Upper lobe of left lung (tissue), 4 donors: ENCODE results near the gene STEAP4.

ENCODE experiments used
- EP300 ChIP-seq, 4 donors: sonication (generic); formaldehyde crosslinking; IDR thresholded peaks; one replicate each; pipeline ENCODE4 v1.5.1; 2017; ENCODE audit warnings: antibody characterized with exemption in 4 of 4, control low read depth in 2 of 4
- POLR2A ChIP-seq, 4 donors: fragments of 450-650 bp; IDR thresholded peaks; one replicate each; pipeline ENCODE4 v1.5.1; 2016 to 2017; ENCODE audit warnings: antibody characterized with exemption in 4 of 4, mild to moderate bottlenecking in 2 of 4
- TF ChIP-seq, protein P1 (sequence below), 6 experiments: fragments of 450-650 bp in 4 of 6; fragments of 200-600 bp in 2 of 6; sonication (generic) in 2 of 6; IDR thresholded peaks; one replicate each; pipeline ENCODE4 v1.5.1; 2016 to 2019; ENCODE audit warnings: antibody characterized with exemption in 6 of 6

GRCh38 chr7:88321694-88322093 is 15.0 kb upstream of the STEAP4 start:
- TF ChIP-seq POLR2A (IDR thresholded peaks at IDR 0.05) (no peak), EP300 (IDR thresholded peaks at IDR 0.05) (no peak)
- TF ChIP-seq, protein P1, sequence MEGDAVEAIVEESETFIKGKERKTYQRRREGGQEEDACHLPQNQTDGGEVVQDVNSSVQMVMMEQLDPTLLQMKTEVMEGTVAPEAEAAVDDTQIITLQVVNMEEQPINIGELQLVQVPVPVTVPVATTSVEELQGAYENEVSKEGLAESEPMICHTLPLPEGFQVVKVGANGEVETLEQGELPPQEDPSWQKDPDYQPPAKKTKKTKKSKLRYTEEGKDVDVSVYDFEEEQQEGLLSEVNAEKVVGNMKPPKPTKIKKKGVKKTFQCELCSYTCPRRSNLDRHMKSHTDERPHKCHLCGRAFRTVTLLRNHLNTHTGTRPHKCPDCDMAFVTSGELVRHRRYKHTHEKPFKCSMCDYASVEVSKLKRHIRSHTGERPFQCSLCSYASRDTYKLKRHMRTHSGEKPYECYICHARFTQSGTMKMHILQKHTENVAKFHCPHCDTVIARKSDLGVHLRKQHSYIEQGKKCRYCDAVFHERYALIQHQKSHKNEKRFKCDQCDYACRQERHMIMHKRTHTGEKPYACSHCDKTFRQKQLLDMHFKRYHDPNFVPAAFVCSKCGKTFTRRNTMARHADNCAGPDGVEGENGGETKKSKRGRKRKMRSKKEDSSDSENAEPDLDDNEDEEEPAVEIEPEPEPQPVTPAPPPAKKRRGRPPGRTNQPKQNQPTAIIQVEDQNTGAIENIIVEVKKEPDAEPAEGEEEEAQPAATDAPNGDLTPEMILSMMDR (IDR thresholded peaks at IDR 0.05): no peak
